Esophagus squamous epithelium (tissue), 5 donors: ENCODE measurements around the gene HLF. TPM values are rescaled to one million over a fixed set of nuclear protein-coding genes. Genes with fewer than 3 reads are reported as not detected.

ENCODE experiments used
- DNase-seq: peaks from one replicate; lab custom pipeline; 2025; lab: John Stamatoyannopoulos, UW
- H3K27ac ChIP-seq, 4 donors: fragments of 200-600 bp; sonication (generic); one replicate each; pipeline ENCODE4 v1.5.1; 2016 to 2019; ENCODE audit warnings: mild to moderate bottlenecking in 1 of 4
- H3K27me3 ChIP-seq, 4 donors: fragments of 200-600 bp; sonication (generic); 1 replicate in 3 of 4; 2 replicates in 1 of 4; pipeline versions ENCODE4 v1.5.1 to v1.6.0; 2017 to 2021; ENCODE audit warnings: antibody characterized with exemption in 1 of 4
- H3K36me3 ChIP-seq, 3 donors: fragments of 200-600 bp; sonication (generic); one replicate each; pipeline ENCODE4 v1.5.1; 2016 to 2019
- H3K4me1 ChIP-seq, 3 donors: fragments of 200-600 bp; sonication (generic); one replicate each; pipeline ENCODE4 v1.5.1; 2017 to 2019
- H3K4me3 ChIP-seq, 4 donors: fragments of 200-600 bp; sonication (generic); 1 replicate in 3 of 4; 2 replicates in 1 of 4; pipeline ENCODE4 v1.5.1; 2016 to 2019; ENCODE audit warnings: mild to moderate bottlenecking in 2 of 4, moderate library complexity in 1 of 4
- H3K9me3 ChIP-seq, 3 donors: fragments of 200-600 bp; sonication (generic); one replicate each; pipeline ENCODE4 v1.5.1; 2016 to 2019
- POLR2A ChIP-seq, 4 donors: fragments of 450-650 bp; IDR thresholded peaks; one replicate each; pipeline ENCODE4 v1.6.1; 2017; ENCODE audit warnings: antibody characterized with exemption in 4 of 4, mild to moderate bottlenecking in 4 of 4, moderate library complexity in 3 of 4
- WGBS, 2 donors: methylation state at CpG; one replicate each; pipeline ENCODE4 v1.1.5; 2018; 5-methylcytosine and 5-hydroxymethylcytosine counted together
- intact Hi-C: fragments of 100-400 bp; cut with DNase I; formaldehyde crosslinking; loops from one replicate; pipeline ENCODE4 v1.15.0; 2022
- total RNA-seq, 4 donors: library from RNA; depleted of rRNA; stranded (reverse); fragments of >200 nt; gene quantifications; one replicate each; pipeline ENCODE4 v1.1.0, GENCODE V29; 2016
- TF ChIP-seq, protein P1 (sequence below), 6 experiments: fragments of 450-650 bp in 4 of 6; fragments of 200-600 bp in 2 of 6; sonication (generic) in 2 of 6; IDR thresholded peaks; one replicate each; pipeline ENCODE4 v1.5.1; 2016 to 2019; ENCODE audit warnings: antibody characterized with exemption in 6 of 6, mild to moderate bottlenecking in 4 of 6, moderate library complexity in 4 of 6
- donor health status: DM: yes; HTN: yes; CAD: no.

The HLF gene
- total RNA-seq, 4 donors from 2014 or later = 7.7 to 55.1 (median 22.8) TPM

DNA sequence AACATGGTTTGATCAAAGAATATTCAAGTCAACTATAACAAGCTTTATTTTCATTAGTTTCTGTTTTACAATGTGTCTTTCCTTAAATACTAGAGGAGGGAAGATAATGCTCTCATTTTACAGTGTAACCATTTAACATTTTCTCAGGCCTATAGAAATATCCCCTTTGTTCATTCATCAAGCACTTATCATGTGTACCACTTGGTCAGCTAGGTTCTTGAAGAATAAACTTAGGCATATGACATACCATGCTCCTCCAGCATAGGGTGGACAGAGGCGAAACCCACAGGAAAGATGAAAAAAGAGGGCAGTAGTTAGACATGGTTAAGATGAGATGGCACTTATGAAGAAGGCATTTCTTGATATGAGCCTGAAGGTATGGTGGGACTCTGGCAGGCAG is 34.0 kb upstream of the HLF start:
- DNase-seq = no peak
- intact Hi-C loops = no loop called here
- H3K4me1 ChIP-seq = peaks cover 0 to 17% (median 0%) of the 10 kb centered on the region in 3 donors
- 83 to 88% methylated on average over 1 of the region's 1 CpG for WGBS, 2 donors
- TF ChIP-seq, protein P1, sequence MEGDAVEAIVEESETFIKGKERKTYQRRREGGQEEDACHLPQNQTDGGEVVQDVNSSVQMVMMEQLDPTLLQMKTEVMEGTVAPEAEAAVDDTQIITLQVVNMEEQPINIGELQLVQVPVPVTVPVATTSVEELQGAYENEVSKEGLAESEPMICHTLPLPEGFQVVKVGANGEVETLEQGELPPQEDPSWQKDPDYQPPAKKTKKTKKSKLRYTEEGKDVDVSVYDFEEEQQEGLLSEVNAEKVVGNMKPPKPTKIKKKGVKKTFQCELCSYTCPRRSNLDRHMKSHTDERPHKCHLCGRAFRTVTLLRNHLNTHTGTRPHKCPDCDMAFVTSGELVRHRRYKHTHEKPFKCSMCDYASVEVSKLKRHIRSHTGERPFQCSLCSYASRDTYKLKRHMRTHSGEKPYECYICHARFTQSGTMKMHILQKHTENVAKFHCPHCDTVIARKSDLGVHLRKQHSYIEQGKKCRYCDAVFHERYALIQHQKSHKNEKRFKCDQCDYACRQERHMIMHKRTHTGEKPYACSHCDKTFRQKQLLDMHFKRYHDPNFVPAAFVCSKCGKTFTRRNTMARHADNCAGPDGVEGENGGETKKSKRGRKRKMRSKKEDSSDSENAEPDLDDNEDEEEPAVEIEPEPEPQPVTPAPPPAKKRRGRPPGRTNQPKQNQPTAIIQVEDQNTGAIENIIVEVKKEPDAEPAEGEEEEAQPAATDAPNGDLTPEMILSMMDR (IDR thresholded peaks at IDR 0.05) = no peak
- TF ChIP-seq POLR2A (IDR thresholded peaks at IDR 0.05) = no peak
- H3K27me3 ChIP-seq = no peaks in the 10 kb centered on the region
- H3K36me3 ChIP-seq = no peaks in the 10 kb centered on the region
- peaks cover 0 to 4% (median 0%) of the 10 kb centered on the region in 3 donors for H3K9me3 ChIP-seq
- H3K4me3 ChIP-seq = no peak overlapping the region
- no peak overlapping the region for H3K27ac ChIP-seq

DNA sequence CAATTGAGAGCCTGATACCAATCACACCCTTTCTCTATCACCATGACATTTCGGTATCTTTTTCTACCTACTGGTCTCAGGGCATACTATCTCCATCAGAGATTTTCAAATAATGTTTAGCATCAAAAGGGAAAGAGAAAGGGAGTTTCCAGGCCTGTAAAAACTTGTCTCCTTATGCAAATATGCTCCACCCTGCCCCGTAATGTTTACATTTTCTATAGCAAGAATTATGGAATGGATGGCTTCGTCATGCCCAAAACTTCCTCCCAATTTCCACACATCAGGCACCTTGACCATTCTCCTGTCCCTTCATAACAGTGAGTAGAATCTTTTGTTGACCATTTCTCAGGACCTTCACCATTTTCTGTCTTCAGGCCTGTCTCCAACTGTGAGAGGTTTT is 30.9 kb upstream of the HLF start:
- Histone ChIP-seq H3K9me3 (peaks cover 0 to 4% (median 0%) of the 10 kb centered on the region in 3 donors), H3K36me3 (no peaks in the 10 kb centered on the region), H3K27me3 (no peaks in the 10 kb centered on the region), H3K27ac (peak overlapping the region; percentile 37 to 70 (median 52)), H3K4me1 (peaks cover 7 to 26% (median 14%) of the 10 kb centered on the region in 3 donors), H3K4me3 (no peak overlapping the region)
- TF ChIP-seq, protein P1 (IDR thresholded peaks at IDR 0.05) = no peak
- no peak for TF ChIP-seq POLR2A (IDR thresholded peaks at IDR 0.05)
- WGBS, 2 donors = 35% methylated on average over 3 of the region's 3 CpGs
- no peak for DNase-seq
- intact Hi-C loops = no loop called here

DNA sequence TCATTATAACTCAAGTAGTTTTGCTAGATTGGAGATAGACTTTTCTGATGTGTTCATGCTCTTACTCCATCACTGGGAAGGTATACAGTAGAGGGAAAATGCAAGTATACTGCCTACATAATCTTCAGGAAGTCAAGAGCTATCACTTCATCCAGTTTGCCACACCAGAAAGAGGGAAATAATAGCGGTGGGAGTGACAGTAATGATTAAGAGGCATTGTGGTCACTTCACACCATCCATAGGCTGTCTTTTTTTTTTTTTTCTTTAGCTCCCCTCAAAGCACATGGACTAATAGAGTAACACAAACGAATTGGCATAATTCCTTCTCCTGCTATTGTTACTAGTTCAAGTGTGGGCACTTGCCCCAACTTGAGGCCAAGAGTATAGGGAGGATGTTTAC is 28.4 kb upstream of the HLF start:
- H3K4me1 ChIP-seq = peaks cover 7 to 41% (median 20%) of the 10 kb centered on the region in 3 donors
- peaks cover 0 to 4% (median 0%) of the 10 kb centered on the region in 3 donors for H3K9me3 ChIP-seq
- no peak for TF ChIP-seq POLR2A (IDR thresholded peaks at IDR 0.05)
- TF ChIP-seq, protein P1 (IDR thresholded peaks at IDR 0.05) = no peak
- no peaks in the 10 kb centered on the region for H3K27me3 ChIP-seq
- no peak overlapping the region for H3K4me3 ChIP-seq
- no peaks in the 10 kb centered on the region for H3K36me3 ChIP-seq
- intact Hi-C loops = no loop called here
- no peak for DNase-seq
- 34 to 35% methylated on average over 2 of the region's 2 CpGs for WGBS, 2 donors
- peak overlapping the region in 3 of 4 donors; percentile 81 to 92 (median 85) for H3K27ac ChIP-seq

DNA sequence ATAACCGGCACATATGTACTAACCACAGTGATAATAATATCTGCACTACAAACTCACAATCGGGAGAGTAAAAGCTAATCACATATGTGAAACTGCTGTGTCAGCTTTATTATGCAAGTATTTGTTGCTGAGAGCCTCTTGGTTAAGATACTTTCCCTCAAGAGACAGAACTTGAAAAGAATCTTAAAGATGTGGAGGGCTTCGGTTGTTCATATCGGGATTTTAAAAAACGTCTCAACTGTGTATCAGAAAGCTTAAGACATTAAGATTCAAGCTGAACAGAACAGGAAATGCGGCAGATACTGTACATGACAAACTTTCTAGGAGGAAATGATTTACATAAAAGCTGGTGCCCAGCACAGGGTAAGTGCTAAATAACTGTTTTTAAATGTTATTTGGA is 27.5 kb upstream of the HLF start:
- intact Hi-C loops = no loop called here
- TF ChIP-seq, protein P1 (IDR thresholded peaks at IDR 0.05) = no peak
- TF ChIP-seq POLR2A (IDR thresholded peaks at IDR 0.05) = no peak
- DNase-seq = no peak
- Histone ChIP-seq H3K27ac (peak overlapping the region; percentile 73 to 92 (median 83)), H3K27me3 (no peaks in the 10 kb centered on the region), H3K4me1 (peaks cover 7 to 41% (median 20%) of the 10 kb centered on the region in 3 donors), H3K36me3 (no peaks in the 10 kb centered on the region), H3K4me3 (no peak overlapping the region), H3K9me3 (peaks cover 0 to 4% (median 0%) of the 10 kb centered on the region in 3 donors)
- WGBS, 2 donors = 14 to 19% methylated on average over 6 of the region's 6 CpGs

DNA sequence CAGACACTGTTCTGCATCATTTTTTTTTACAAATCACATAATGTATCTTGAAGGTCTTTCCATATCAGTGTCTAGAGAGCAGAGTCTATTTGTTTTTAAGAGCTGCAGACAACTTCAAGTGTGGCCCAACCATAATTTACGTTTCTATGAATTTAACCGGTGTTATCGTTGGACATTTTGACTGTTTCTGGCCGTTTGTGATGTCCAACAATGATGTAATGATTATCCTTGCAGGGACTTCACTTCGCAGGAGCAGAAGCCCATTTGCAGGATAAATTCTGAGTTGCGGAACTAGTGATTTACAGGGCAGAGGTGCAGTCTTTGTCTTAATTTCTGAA is 26.9 kb upstream of the HLF start:
- intact Hi-C loops = no loop called here
- no peak for DNase-seq
- peak overlapping the region; percentile 29 to 67 (median 50) for H3K4me3 ChIP-seq
- no peaks in the 10 kb centered on the region for H3K27me3 ChIP-seq
- H3K27ac ChIP-seq = peak overlapping the region; percentile 81 to 92 (median 88)
- H3K4me1 ChIP-seq = peaks cover 7 to 41% (median 20%) of the 10 kb centered on the region in 3 donors
- TF ChIP-seq, protein P1 (IDR thresholded peaks at IDR 0.05) = no peak
- TF ChIP-seq POLR2A (IDR thresholded peaks at IDR 0.05) = no peak
- H3K36me3 ChIP-seq = no peaks in the 10 kb centered on the region
- 7 to 14% methylated on average over 5 to 6 of the region's 6 CpGs for WGBS, 2 donors
- peaks cover 0 to 2% (median 0%) of the 10 kb centered on the region in 3 donors for H3K9me3 ChIP-seq
